H1 (cell line): ENCODE data around the gene FADS2. TPM values are rescaled to one million over a fixed set of nuclear protein-coding genes. Genes with fewer than 3 reads are reported as not detected.

Source experiments
- CTCF ChIA-PET: fragments of 300-600 bp; sonication (Branson Sonifier 250); formaldehyde crosslinking; loops from one replicate; lab custom pipeline; 2021; ENCODE audit not compliant: partially characterized antibody; lab: Charles Lee
- POLR2A ChIA-PET: fragments of 300-600 bp; sonication (Branson Sonifier 250); formaldehyde crosslinking; loops from one replicate; lab custom pipeline; 2021; ENCODE audit warnings: inconsistent platforms; ENCODE audit not compliant: partially characterized antibody; lab: Charles Lee
- DNase-seq, 2 experiments: peaks; one replicate each; pipeline versions ENCODE4 v3.0.0 to v3.0.0-alpha.2; 2010 to 2022; ENCODE audit warnings: low spot score in 2 of 2, low read depth in 1 of 2, mixed read lengths in 1 of 2
- FAIRE-seq: peaks from 2 replicates; lab custom pipeline; 2011; peaks lifted over from hg19 to GRCh38; lab: Jason Lieb, UNC
- H2AFZ ChIP-seq: 2 replicates; pipeline ENCODE4 v1.8.1; 2012; ENCODE audit warnings: low read length, inconsistent platforms
- H2AK5ac ChIP-seq: 2 replicates; pipeline ENCODE4 v1.6.1; 2013; ENCODE audit warnings: low read depth, low read length
- H2BK120ac ChIP-seq: replicated peaks from 2 replicates; pipeline ENCODE3; 2013; ENCODE audit warnings: low read depth, low read length, inconsistent platforms
- H2BK12ac ChIP-seq: 2 replicates; pipeline ENCODE4 v1.6.1; 2013; ENCODE audit warnings: low read depth, low read length
- H2BK15ac ChIP-seq: 2 replicates; pipeline ENCODE4 v1.6.1; 2013; ENCODE audit warnings: low read length
- H2BK20ac ChIP-seq: 2 replicates; pipeline ENCODE4 v1.6.1; 2013; ENCODE audit warnings: low read length
- H2BK5ac ChIP-seq: 2 replicates; pipeline ENCODE4 v1.6.1; 2013; ENCODE audit warnings: low read depth, low read length
- H3K14ac ChIP-seq: 2 replicates; pipeline ENCODE4 v1.6.1; 2013; ENCODE audit warnings: inconsistent platforms; ENCODE audit not compliant: insufficient read length
- H3K18ac ChIP-seq: 2 replicates; pipeline ENCODE4 v1.6.1; 2013; ENCODE audit warnings: low read length; ENCODE audit errors: extremely low read depth
- H3K23ac ChIP-seq: 2 replicates; pipeline ENCODE4 v1.6.1; 2013; ENCODE audit warnings: inconsistent platforms; ENCODE audit not compliant: insufficient read length
- H3K23me2 ChIP-seq: 2 replicates; pipeline ENCODE4 v1.6.1; 2013; ENCODE audit warnings: low read depth, low read length
- H3K27ac ChIP-seq: 2 replicates; pipeline ENCODE4 v1.6.1; 2011; ENCODE audit warnings: low read depth, low read length, inconsistent platforms
- H3K27me3 ChIP-seq, 4 experiments: replicated peaks in 1 of 4; 1 replicate in 1 of 4; 2 replicates in 3 of 4; pipeline versions ENCODE4 v1.6.1 to v1.8.1; 2011 to 2013; ENCODE audit warnings: low read length in 3 of 4, mild to moderate bottlenecking in 3 of 4, inconsistent platforms in 2 of 4, mixed read lengths in 2 of 4, moderate library complexity in 1 of 4; ENCODE audit not compliant: control insufficient read depth in 3 of 4, insufficient read depth in 3 of 4; ENCODE audit errors: extremely low read depth in 1 of 4
- H3K36me3 ChIP-seq, 4 experiments: 2 replicates each; pipeline versions ENCODE4 v1.6.1 to v1.8.1; 2011 to 2013; ENCODE audit warnings: mild to moderate bottlenecking in 4 of 4, low read length in 3 of 4, moderate library complexity in 2 of 4, control low read depth in 1 of 4, inconsistent platforms in 1 of 4; ENCODE audit not compliant: insufficient read depth in 4 of 4, control insufficient read depth in 2 of 4
- H3K4ac ChIP-seq: replicated peaks from 2 replicates; pipeline ENCODE3; 2013; ENCODE audit warnings: low read length, low read depth, mixed read lengths, inconsistent platforms; ENCODE audit not compliant: insufficient read length
- H3K4me1 ChIP-seq, 4 experiments: replicated peaks in 1 of 4; 1 replicate in 1 of 4; 2 replicates in 3 of 4; pipeline versions ENCODE4 v1.6.1 to v1.8.1; 2011 to 2013; ENCODE audit warnings: low read length in 3 of 4, inconsistent platforms in 2 of 4, mixed read lengths in 1 of 4; ENCODE audit not compliant: insufficient read depth in 4 of 4, control insufficient read depth in 3 of 4
- H3K4me2 ChIP-seq, 2 experiments: 2 replicates each; pipeline versions ENCODE4 v1.6.1 to v1.8.1; 2011 to 2013; ENCODE audit warnings: low read depth in 2 of 2, low read length in 2 of 2, control low read depth in 1 of 2, inconsistent platforms in 1 of 2, mild to moderate bottlenecking in 1 of 2; ENCODE audit not compliant: insufficient read depth in 1 of 2
- H3K4me3 ChIP-seq, 4 experiments: fragments of 200-600, 300-600 bp in 1 of 4; sonication (generic), shearing (Covaris generic), sonication (Bioruptor Twin) in 1 of 4; 2 replicates each; pipeline versions ENCODE4 v1.5.1 to v1.8.1; 2011 to 2016; ENCODE audit warnings: low read length in 4 of 4, low read depth in 3 of 4, control low read depth in 2 of 4, inconsistent platforms in 2 of 4, mild to moderate bottlenecking in 2 of 4, mixed read lengths in 1 of 4, moderate library complexity in 1 of 4; ENCODE audit not compliant: insufficient read depth in 2 of 4; ENCODE audit errors: extremely low read depth in 1 of 4
- H3K56ac ChIP-seq: replicated peaks from 2 replicates; pipeline ENCODE3; 2013; ENCODE audit warnings: low read depth, mild to moderate bottlenecking, mixed read lengths, low read length, inconsistent platforms; ENCODE audit not compliant: insufficient read length
- H3K79me1 ChIP-seq: 2 replicates; pipeline ENCODE4 v1.6.1; 2013; ENCODE audit warnings: low read depth, low read length, control low read depth
- H3K79me2 ChIP-seq, 2 experiments: 2 replicates each; pipeline versions ENCODE4 v1.6.1 to v1.8.1; 2012 to 2013; ENCODE audit warnings: low read length in 2 of 2, mild to moderate bottlenecking in 2 of 2, inconsistent platforms in 1 of 2; ENCODE audit not compliant: insufficient read depth in 2 of 2, control insufficient read depth in 1 of 2
- H3K9ac ChIP-seq, 4 experiments: replicated peaks in 1 of 4; 1 replicate in 1 of 4; 2 replicates in 3 of 4; pipeline versions ENCODE4 v1.6.1 to v1.8.1; 2011 to 2013; ENCODE audit warnings: low read depth in 3 of 4, low read length in 3 of 4, control low read depth in 2 of 4, mild to moderate bottlenecking in 2 of 4, moderate library complexity in 2 of 4, inconsistent platforms in 1 of 4; ENCODE audit errors: extremely low read depth in 1 of 4
- H3K9me3 ChIP-seq, 2 experiments: 2 replicates each; pipeline versions ENCODE4 v1.6.1 to v1.8.1; 2012 to 2013; ENCODE audit warnings: mild to moderate bottlenecking in 2 of 2, moderate library complexity in 2 of 2, control low read depth in 1 of 2, inconsistent platforms in 1 of 2, low read depth in 1 of 2, low read length in 1 of 2, mixed read lengths in 1 of 2; ENCODE audit not compliant: insufficient read depth in 2 of 2
- H4K20me1 ChIP-seq, 2 experiments: replicated peaks in 1 of 2; 2 replicates each; pipeline versions ENCODE3 to v1.8.1; 2011 to 2013; ENCODE audit warnings: inconsistent platforms in 2 of 2, low read length in 2 of 2, mild to moderate bottlenecking in 1 of 2; ENCODE audit not compliant: insufficient read depth in 2 of 2, control insufficient read depth in 1 of 2
- H4K5ac ChIP-seq: 2 replicates; pipeline ENCODE4 v1.6.1; 2013; ENCODE audit warnings: low read length, low read depth, mixed read lengths, inconsistent platforms; ENCODE audit not compliant: insufficient read length
- H4K8ac ChIP-seq: 2 replicates; pipeline ENCODE4 v1.8.0; 2013; ENCODE audit warnings: mild to moderate bottlenecking, moderate library complexity, low read length, inconsistent platforms; ENCODE audit not compliant: insufficient read depth; ENCODE audit errors: extremely low read depth
- H4K91ac ChIP-seq: replicated peaks from 2 replicates; pipeline ENCODE3; 2013; ENCODE audit warnings: low read length, mixed read lengths, inconsistent platforms; ENCODE audit not compliant: insufficient read length
- FOSL1 ChIP-seq: IDR thresholded peaks from 2 replicates; pipeline ENCODE4 v1.6.1; 2011; ENCODE audit warnings: mild to moderate bottlenecking, low read depth, low read length, moderate library complexity; ENCODE audit not compliant: insufficient read depth
- GABPA ChIP-seq: IDR thresholded peaks from 2 replicates; pipeline ENCODE4 v1.6.1; 2011; ENCODE audit warnings: mild to moderate bottlenecking, low read length, moderate library complexity, borderline replicate concordance; ENCODE audit not compliant: insufficient read depth
- GTF2F1 ChIP-seq: IDR thresholded peaks from 2 replicates; pipeline ENCODE4 v1.6.1; 2012; ENCODE audit warnings: low read depth, low read length, improper control_type of control experiment, borderline replicate concordance
- KDM5A ChIP-seq: fragments of 200-600 bp; IDR thresholded peaks from 2 replicates; pipeline ENCODE4 v1.7.1; 2012; ENCODE audit warnings: mild to moderate bottlenecking, low read length, inconsistent platforms, mixed read lengths
- SP1 ChIP-seq: IDR thresholded peaks from 2 replicates; pipeline ENCODE4 v1.6.1; 2011; ENCODE audit warnings: low read depth, low read length
- SP4 ChIP-seq: IDR thresholded peaks from 2 replicates; pipeline ENCODE4 v1.6.1; 2012; ENCODE audit warnings: low read length, inconsistent platforms
- TBP ChIP-seq: IDR thresholded peaks from 2 replicates; pipeline ENCODE4 v1.6.1; 2011; ENCODE audit warnings: low read depth, low read length, improper control_type of control experiment
- WGBS, 2 experiments: shearing (Covaris generic) in 1 of 2; methylation state at CpG; one replicate each; pipeline versions ENCODE4 v1.1.6 to v1.1.7; 2013 to 2015; ENCODE audit warnings: low lambda C conversion rate in 2 of 2, mixed read lengths in 2 of 2, inconsistent platforms in 1 of 2, low coverage in 1 of 2, missing lambda C conversion rate in 1 of 2; ENCODE audit not compliant: insufficient replicate concordance in 2 of 2, insufficient coverage in 1 of 2, insufficient read length in 1 of 2; ENCODE audit errors: extremely low coverage in 1 of 2, missing lambda C conversion rate in 1 of 2; 5-methylcytosine and 5-hydroxymethylcytosine counted together
- polyA plus RNA-seq, 7 experiments: library from polyadenylated mRNA; depleted of rRNA in 3 of 7; stranded (reverse) in 5 of 7; unstranded in 2 of 7; fragments of >200 nt in 5 of 7; fragments of 200-250 nt in 2 of 7; gene quantifications; 1 replicate in 5 of 7; 2 replicates in 1 of 7; 4 replicates in 1 of 7; pipeline versions ENCODE4 v1.2.1 to v1.2.3, GENCODE V29; 2011 to 2013; ENCODE audit warnings: missing spikeins in 2 of 7, mixed read lengths in 2 of 7
- total RNA-seq: library from RNA; stranded (reverse); fragmentation: NEBNext Ultra II Directional; extraction: Animal tissue kit (Norgen Biotek cat#: 25700); gene quantifications from 2 replicates; pipeline ENCODE4 v1.2.1, GENCODE V29; 2021

The FADS2 gene
- total and polyA plus RNA-seq, 2 of the 8 experiments (the other 6 are each of a cell fraction or from before 2014, with no cell fraction given) = 499 to 701 TPM

DNA sequence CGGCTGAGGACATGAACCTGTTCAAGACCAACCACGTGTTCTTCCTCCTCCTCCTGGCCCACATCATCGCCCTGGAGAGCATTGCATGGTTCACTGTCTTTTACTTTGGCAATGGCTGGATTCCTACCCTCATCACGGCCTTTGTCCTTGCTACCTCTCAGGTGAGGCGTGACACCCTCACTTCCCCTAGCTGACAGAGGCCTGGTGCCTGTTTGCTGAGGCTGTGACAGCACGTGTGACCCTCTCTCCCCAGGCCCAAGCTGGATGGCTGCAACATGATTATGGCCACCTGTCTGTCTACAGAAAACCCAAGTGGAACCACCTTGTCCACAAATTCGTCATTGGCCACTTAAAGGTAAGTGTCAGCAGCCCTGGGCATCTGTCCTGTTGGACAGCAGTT, 12.3 kb downstream of the FADS2 start:
- no peak overlapping the region for H2AK5ac ChIP-seq

More for the DNA sequence above, 12.3 kb downstream of the FADS2 start:
- no peak for DNase-seq
- Histone ChIP-seq H3K14ac (no peak overlapping the region), H3K4me3 (no peak overlapping the region), H3K23ac (no peak overlapping the region), H3K4me1 (no peaks in the 10 kb centered on the region; a peak in 1 of 7 replicates), H3K4me2 (no peak overlapping the region), H3K56ac (no peak overlapping the region), H3K27me3 (no peaks in the 10 kb centered on the region; a peak in 1 of 7 replicates), H4K8ac (no peak overlapping the region), H3K9ac (no peak overlapping the region), H3K9me3 (no peaks in the 10 kb centered on the region), H2BK12ac (no peak overlapping the region), H4K5ac (no peak overlapping the region), H3K4ac (no peak overlapping the region), H2BK20ac (no peak overlapping the region), H2BK120ac (no peak overlapping the region), H3K23me2 (no peaks in the 10 kb centered on the region), H4K20me1 (peaks cover 7 to 24% of the 10 kb centered on the region in 2 experiments), H3K27ac (no peak overlapping the region), H3K18ac (no peak overlapping the region), H2BK15ac (no peak overlapping the region), H3K79me1 (peaks cover 7% of the 10 kb centered on the region; the same call in 1 of the 2 replicates), H3K79me2 (peaks cover 0 to 26% of the 10 kb centered on the region in 2 experiments; a peak in 2 of 4 replicates), H3K36me3 (peaks cover 32 to 80% (median 61%) of the 10 kb centered on the region in 4 experiments), H2AFZ (no peak overlapping the region), H4K91ac (no peak overlapping the region), H2BK5ac (no peak overlapping the region)
- ChIA-PET CTCF (interaction anchor here (1.1 to 1.2 kb wide), 2 partner anchors 11 to 40 kb away, joined by 3 read pairs; no protein-coding TSS in a partner anchor), POLR2A (interaction anchor here (0.8 to 3.0 kb wide), 4 partner anchors 9 to 48 kb away, joined by 3 to 16 read pairs (median 6); partner anchors contain the start of genes FADS2, FEN1 and TMEM258)
- FAIRE-seq = no peak
- 91% methylated on average over 7 of the region's 7 CpGs; no CpG with 5 or more reads in 1 of the 2 experiments for WGBS, 2 experiments
- no peak for TF ChIP-seq TBP
- TF ChIP-seq GTF2F1 = no peak
- TF ChIP-seq GABPA = no peak
- no peak for TF ChIP-seq KDM5A
- no peak for TF ChIP-seq SP1
- TF ChIP-seq SP4 = no peak
- no peak for TF ChIP-seq FOSL1
